ENCODE measurements around the gene TTYH2. TPM values are rescaled to one million over a fixed set of nuclear protein-coding genes. Genes with fewer than 3 reads are reported as not detected.

Gene TTYH2
- total and polyA plus RNA-seq, 10 of the 15 experiments (the other 5 are each of a cell fraction or from before 2014, with no cell fraction given) = 0.26 to 25.2 (median 6.6) TPM

GRCh38 chr17:74213861-74214391 is 555 bp downstream of the TTYH2 start:
- in situ Hi-C loops (cut with MboI) (loop anchor here (10.0 kb wide), 1 partner anchor 61 kb away; the partner anchor contains the start of gene DNAI2), intact Hi-C loops (cut with micrococcal nuclease; ENCODE audit: unreplicated experiment) (loop anchor here (5.0 kb wide), 1 partner anchor 68 kb away; no protein-coding TSS in a partner anchor)
- ChIA-PET POLR2A (interaction anchor here (0.8 to 2.1 kb wide), 2 partner anchors 65 to 82 kb away, joined by 3 to 7 read pairs; no protein-coding TSS in a partner anchor), CTCF (interaction anchor here (0.6 to 3.4 kb wide), 5 partner anchors 10 to 87 kb away, joined by 3 to 25 read pairs (median 5); partner anchors contain the start of gene RPL38), RAD21 (ENCODE audit: unreplicated experiment) (interaction anchor here (0.5 to 1.9 kb wide), 9 partner anchors 11 to 154 kb away, joined by 3 to 10 read pairs (median 4); partner anchors contain the start of genes BTBD17 and RPL38), SMC1A (ENCODE audit: uncharacterized antibody, unreplicated experiment) (interaction anchor here (3.3 kb wide), 1 partner anchor 85 kb away, joined by 9 read pairs; no protein-coding TSS in a partner anchor)
- Histone ChIP-seq H3K4me3 (peak overlapping the region; percentile 77), H2AFZ (ENCODE audit: control insufficient read depth, low read depth, low read length) (no peak overlapping the region; the same call in 1 of the 2 replicates), H3K27me3 (replicated peaks in 1 of 2; ENCODE audit: control insufficient read depth in 2 of 2, insufficient read depth in 2 of 2, low read length in 1 of 2) (no peaks in the 10 kb centered on the region), H3K36me3 (ENCODE audit: control insufficient read depth in 2 of 2, insufficient read depth in 2 of 2, low read length in 1 of 2) (peaks cover 7 to 12% of the 10 kb centered on the region in 2 experiments), H3K4me2 (ENCODE audit: control insufficient read depth, insufficient read depth) (peak overlapping the region; percentile 75), H3K79me2 (ENCODE audit: control insufficient read depth, insufficient read depth, low read length) (peaks cover 15% of the 10 kb centered on the region), H3K9ac (ENCODE audit: control insufficient read depth, insufficient read depth, low read length) (peak overlapping the region; percentile 53), H4K20me1 (ENCODE audit: control insufficient read depth, insufficient read depth) (peaks cover 3% of the 10 kb centered on the region; the same call in 1 of the 2 replicates), H3K4me1 (ENCODE audit: control insufficient read depth, insufficient read depth, low read length) (peaks cover 28% of the 10 kb centered on the region), H3K9me3 (replicated peaks; ENCODE audit: control insufficient read depth, insufficient read depth, low read length) (no peaks in the 10 kb centered on the region), H3K27ac (ENCODE audit: control insufficient read depth, insufficient read depth) (no peak overlapping the region; the same call in 1 of the 2 replicates)
- TF ChIP-seq SRF (IDR thresholded peaks at IDR 0.05; ENCODE audit: low read depth in 2 of 2, low read length in 2 of 2) (no peak), SUPT20H (IDR thresholded peaks at IDR 0.05; ENCODE audit: borderline replicate concordance, control insufficient read depth, low read depth, low read length) (no peak), ATF7 (IDR thresholded peaks at IDR 0.05; ENCODE audit: low read depth) (no peak), BCL3 (IDR thresholded peaks at IDR 0.05; ENCODE audit: borderline replicate concordance, insufficient read depth, low read depth, low read length, poor library complexity, severe bottlenecking) (no peak), LARP7 (IDR thresholded peaks at IDR 0.05) (no peak), IKZF1 (conservative IDR thresholded peaks at IDR 0.05) (0 out of 2 replicates have a peak, but pooled peaks have one; percentile 25), MYC (IDR thresholded peaks at IDR 0.05; ENCODE audit: insufficient read depth, insufficient read length, insufficient replicate concordance, low read length, severe bottlenecking) (no peak), RAD21 (IDR thresholded peaks at IDR 0.05; ENCODE audit: insufficient read depth, low read depth, low read length) (no peak), NBN (IDR thresholded peaks at IDR 0.05) (no peak), SREBF1 (IDR thresholded peaks at IDR 0.05; ENCODE audit: low read length) (no peak), NR2C1 (IDR thresholded peaks at IDR 0.05) (no peak), RCOR1 (conservative IDR thresholded peaks at IDR 0.05; ENCODE audit: low read depth, low read length) (no peak), SPI1 (IDR thresholded peaks at IDR 0.05; ENCODE audit: borderline replicate concordance, insufficient read depth, low read depth, low read length) (peak; percentile 77), PRDM15 (CRISPR knock-in tag; IDR thresholded peaks at IDR 0.05) (no peak), CEBPZ (IDR thresholded peaks at IDR 0.05; ENCODE audit: low read depth, low read length) (no peak)
- ATAC-seq = peak; percentile 12
- no peak for DNase-seq (ENCODE audit: low read depth, low spot score)
- no TSS peak for BruUV-seq (replicated peaks)
- no peak for FAIRE-seq
- WGBS (ENCODE audit: insufficient coverage, insufficient replicate concordance, low lambda C conversion rate, missing lambda C conversion rate) = 7% methylated on average over 14 of the region's 33 CpGs

Data from GM12878 (cell line).